GM18870 (cell line): Measurements from ENCODE around the gene TMEM94.
"Not testable (repeated sequence)": the region's sequence is repeated elsewhere in the genome, so short reads cannot be mapped to it uniquely, and the experiment has no call there.

Experiments used
- ATAC-seq: cut with Tn5 transposase; IDR thresholded peaks from one replicate; pipeline ENCODE4 v1.9.1; 2021; ENCODE audit warnings: moderate library complexity; ENCODE audit not compliant: unreplicated experiment

TMEM94 gene

DNA sequence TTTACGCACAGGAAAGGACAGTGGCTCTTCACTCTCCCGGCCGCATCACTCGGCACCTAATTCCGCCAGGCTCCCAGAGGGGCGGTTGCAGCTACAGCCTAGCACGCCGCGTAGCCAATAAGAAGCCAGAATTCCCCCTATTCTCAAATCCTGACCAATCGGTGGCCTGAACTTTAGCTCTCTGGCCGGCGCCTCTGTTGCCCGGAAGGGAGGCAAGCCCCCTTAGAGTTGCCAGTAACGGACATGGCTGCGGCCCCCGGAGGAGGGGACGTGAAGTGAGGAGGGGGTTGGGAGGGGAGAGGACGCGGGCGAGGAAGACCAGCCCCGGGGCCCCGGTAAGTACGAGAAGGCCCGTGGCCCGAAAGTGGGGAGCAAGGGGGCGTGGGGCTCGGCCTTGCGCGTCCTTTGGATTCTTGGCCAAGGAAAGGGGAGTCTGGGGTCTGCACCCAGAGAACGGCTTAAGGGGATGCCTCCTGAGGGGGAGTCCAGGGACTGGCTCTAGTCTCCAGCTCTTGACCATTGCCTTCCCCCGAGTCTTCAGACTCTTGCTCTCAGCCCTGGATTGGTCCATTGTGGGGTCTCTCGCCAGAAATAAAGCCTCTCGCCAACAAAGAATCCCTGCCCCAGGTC lies at the start of gene TMEM94:
Gene TMEM94 (plus strand): TSS at position 219 of the 630 bp plus-strand sequence. CDS start 15,271 bp downstream, outside the sequence.
- ATAC-seq, result peak; percentile 90

- no peak for ATAC-seq
Observed at GRCh38 chr17:75407655-75408352, 48.6 kb upstream of the TMEM94 start.

GRCh38 chr17:75410141-75410540 lies 46.3 kb upstream of the TMEM94 start:
- no peak for ATAC-seq

GRCh38 chr17:75411328-75412067 lies 44.9 kb upstream of the TMEM94 start:
- ATAC-seq, result no peak

DNA sequence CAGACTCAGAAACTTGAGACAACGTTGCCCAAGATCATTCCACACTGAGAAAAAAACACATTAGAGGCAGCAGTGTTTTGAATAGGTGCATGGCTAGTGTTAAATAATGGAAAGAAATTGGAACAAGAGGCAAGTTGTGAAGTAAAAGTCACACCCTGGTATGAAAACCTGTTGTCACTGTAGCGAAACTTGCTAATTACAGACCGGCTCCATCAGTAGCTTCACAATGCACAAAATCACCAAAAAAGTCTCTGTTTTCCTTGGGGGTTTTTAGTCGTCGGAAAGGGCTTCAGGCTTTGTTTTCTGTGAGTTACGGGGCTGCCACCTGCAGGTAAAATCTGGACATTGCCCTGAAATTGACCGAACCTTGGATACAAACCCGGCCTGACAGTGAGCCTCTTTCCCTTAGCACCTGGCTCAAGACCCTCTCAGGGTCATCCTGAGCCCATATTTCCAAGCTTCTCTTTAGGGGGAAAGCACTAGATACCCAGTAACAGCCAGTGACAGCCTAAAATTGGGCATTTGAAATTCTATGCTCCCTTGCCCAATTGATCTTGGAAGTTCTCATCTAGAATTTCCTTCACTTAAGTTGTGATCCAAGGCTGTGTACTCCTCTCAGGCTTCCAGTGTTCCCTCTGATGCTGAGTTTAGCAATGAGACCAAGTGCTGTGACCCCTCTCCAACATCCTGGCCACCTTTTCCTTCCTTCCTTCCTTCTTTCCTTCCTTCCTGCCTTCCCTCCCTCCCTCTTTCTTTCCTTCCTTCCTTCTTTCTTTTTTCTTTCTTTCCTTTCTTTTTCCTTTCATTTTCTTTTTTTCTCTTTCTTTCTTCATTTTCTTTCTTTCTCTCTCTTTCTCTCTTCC lies 43.7 kb upstream of the TMEM94 start:
- ATAC-seq, result no peak

DNA sequence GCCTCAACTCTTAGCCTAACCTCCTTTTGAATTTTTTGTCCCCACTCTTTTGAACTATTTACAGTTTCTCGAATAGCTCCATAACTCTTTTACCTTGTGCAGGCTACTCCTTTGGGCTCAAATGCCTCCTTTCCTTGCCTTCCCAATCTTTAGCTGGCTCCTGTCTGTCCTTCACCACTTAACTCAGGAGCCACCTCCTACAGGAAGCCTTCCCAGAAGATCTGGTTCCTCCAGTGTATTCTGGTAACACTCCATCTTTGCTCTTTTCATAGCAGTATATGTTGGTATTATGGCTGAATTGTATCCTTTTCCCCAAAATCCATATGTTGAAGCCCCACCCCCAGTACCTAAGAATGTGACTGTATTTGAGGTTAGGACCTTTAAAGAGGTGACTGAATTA lies 41.9 kb upstream of the TMEM94 start:
- no peak for ATAC-seq

GRCh38 chr17:75416006-75416405 lies 40.4 kb upstream of the TMEM94 start:
- no peak for ATAC-seq

DNA sequence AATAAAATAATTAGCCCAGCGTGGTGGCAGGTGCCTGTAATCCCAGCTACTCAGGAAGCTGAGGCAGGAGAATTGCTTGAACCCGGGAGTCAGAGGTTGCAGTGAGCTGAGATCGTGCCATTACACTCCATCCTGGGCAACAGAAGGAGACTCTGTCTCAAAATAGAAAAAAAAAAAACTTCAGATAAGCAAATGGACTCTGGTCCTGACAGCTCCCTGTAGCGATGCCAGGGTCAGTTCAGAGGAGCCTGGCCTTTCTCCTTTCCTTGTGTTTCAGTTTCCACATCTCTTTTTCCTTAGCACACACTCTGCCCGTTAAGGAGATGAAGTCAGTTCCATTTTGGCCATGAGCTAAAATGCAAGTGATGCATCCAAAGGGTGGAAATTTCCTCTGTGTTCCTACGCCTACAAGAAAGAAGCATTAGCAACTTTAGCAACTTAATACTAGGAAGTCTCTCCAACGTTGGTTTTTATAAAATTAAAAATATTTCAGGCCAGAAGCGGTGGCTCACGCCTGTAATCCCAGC lies 39.3 kb upstream of the TMEM94 start:
- ATAC-seq, result no peak

- no peak for ATAC-seq
Observed at GRCh38 chr17:75418531-75418930, 37.9 kb upstream of the TMEM94 start.

DNA sequence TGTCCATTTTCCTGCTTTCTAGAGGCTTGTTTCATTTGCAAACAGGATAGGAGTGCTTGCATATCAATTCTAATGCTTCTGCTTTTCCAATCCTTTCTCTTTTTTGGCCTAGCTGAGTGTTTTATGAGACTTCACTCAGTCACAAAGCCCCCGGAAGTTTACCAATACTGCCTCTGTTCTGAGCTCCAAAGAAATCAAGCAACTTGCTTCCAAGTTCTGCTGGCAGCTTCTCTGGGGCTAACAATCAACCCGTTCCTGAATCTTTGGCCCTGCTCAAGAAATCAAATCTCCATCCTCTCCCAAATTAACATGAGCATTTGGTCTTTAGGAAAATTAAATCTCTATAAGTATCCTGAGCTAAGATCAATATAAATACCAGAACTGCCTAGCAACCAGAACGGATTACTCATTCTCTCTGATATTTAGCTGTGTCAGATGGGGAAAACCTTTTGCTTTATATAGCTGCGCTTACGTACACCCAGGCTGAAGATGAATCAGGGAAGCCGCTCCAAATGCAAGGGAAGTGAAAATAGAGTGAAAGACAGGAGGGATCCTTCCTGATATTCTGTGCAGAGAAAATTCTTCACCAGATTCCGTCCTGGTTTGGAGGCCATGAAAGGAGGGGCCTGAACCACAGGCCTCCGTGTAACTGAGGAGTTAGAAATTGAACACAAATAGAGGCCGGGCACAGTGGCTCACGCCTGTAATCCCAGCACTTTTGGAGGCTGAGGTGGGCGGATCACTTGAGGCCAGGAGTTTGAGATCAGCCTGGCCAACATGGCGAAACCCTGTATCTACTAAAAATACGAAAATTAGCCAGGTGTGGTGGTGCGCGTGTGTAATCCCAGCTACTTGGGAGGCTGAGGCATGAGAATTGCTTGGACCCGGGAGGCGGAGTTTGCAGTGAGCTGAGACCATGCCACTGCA lies 27.6 kb upstream of the TMEM94 start:
- no peak for ATAC-seq

DNA sequence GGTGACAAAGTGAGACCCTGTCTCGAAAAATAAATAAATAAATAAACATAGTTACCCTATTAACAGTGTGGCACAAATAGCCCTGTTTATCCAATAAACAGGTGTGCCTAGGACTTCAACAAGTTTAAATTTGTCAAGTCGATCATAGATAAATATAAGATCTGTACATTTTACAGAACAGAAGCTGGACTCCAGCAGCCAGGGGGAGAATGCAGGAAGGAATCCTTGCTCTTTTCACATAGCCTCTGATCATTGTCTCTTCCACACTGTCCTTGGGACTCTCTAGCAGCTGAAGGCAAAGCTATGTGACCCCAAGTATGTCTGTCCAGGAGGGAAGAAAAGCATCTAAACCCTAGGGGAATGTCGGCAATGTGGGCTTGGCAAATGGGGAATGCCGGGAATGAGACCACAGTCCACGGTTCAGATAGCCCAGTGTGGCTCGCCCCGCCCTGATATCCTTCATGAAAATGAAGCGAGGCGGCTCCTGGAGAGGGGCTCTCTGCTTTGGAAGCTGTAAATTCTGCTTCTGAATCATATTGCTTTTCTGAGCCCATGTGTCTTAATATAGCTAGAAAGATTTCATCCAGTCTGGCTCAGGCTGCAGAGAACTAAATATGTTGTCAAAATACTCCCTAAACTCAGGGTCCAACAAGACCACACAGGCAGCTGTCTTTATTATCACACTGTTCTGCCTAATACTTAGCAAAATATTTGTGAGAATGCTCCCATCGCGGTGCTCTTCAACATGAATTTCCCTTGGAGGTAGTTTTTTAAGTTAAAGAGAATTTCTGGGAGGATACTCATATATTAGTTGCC lies 26.1 kb upstream of the TMEM94 start:
- no peak for ATAC-seq

GRCh38 chr17:75433218-75433783 lies 23.1 kb upstream of the TMEM94 start:
- ATAC-seq, result no peak

- not testable (repeated sequence) for ATAC-seq
Observed at GRCh38 chr17:75434433-75434832, 22.0 kb upstream of the TMEM94 start.

DNA sequence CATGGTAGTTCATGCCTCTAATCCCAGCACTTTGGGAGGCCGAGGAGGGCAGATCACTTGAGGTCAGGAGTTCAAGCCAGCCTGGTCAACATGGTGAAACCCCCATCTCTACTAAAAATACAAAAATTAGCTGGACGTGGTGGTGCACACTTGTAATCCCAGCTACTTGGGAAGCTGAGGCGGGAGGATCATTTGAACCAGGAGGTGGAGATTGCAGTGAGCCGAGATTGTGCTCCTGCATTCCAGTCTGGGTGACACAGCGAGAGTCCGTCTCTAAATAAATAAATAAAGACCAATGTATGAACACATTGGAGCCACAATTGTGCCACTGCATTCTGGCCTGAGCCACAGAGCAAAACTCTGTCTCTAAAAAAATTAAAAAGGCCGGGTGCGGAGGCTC lies 19.0 kb upstream of the TMEM94 start:
- ATAC-seq, result not testable (repeated sequence)

- no peak for ATAC-seq
Observed at GRCh38 chr17:75439287-75439686, 17.1 kb upstream of the TMEM94 start.

DNA sequence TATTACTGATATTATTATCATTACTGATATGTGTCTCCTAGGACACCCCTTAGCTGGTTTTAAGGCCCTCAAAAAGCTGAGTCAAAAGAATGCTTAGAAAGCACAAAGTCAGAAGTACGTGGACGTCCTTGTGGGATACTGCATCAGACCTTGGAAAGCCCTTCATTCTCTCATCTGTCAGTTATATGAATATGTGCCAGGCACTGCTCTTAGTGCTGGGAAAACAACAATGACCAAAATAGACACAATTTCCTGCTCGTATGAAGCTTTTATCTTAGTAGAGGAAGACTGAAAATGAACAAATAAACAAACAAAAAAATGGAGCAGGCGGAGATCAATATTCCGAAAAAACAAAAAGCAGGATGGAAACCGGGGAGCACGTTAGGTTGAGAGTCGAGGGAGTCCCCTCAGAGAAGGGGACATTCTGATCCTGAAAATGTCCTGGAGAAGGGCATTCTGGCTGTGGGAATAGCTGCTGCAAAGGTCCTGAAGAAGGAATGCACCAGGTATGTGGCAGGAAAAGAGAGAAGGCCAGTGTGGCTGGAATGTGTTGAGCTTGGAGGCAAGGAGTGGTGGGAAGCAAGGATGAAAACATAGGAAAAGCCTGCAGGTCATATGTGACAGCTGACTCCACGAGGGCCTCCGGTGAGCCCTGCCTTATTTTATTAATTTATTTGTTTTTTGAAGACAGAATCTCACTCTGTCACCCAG lies 15.5 kb upstream of the TMEM94 start:
- ATAC-seq, result no peak

DNA sequence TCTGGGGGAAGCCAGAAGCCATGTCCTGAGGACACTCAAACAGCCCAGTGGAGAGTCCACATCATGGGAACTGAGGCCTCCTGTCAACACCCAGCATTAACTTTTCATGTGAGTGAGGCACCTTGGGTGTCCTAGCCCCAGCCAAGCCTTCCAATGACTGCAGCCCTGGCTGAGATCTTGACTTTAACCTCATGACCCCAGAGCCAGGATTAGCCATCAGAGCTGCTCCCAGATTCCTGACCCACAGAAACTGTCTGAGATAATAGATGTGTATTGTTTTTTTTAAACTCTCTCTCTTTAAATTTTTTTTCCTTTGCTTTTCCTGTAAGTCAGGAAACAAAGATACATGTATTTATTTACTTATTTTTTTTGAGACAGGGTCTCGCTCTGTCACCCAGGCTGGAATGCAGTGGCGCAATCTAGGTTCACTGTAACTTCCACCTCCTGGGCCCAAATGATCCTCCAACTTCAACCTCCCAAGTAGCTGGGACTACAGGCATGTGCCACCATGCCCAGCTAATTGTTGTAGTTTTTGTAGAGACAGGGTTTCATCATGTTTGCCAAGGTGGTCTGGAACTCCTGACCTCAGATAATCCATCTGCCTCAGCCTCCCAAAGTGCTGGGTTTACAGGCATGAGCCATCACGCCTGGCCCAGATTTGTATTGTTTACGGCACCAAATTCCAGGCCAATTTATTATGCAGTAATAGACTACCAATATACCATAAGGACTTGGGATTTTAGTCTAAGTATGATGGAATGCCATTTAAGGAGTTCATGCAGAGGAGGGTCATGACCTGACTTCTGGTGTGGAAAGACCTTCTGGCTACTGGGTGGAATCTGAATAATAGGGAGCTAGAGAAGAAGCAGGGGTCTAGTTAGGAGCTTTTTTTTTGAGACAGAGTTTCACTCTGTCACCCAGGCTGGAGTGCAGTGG lies 14.0 kb upstream of the TMEM94 start:
- no peak for ATAC-seq
